H1 (cell line): ENCODE results near the gene PRRT1B.

Source experiments
- BACH1 ChIP-seq: IDR thresholded peaks from 2 replicates; pipeline ENCODE4 v1.6.1; 2012; ENCODE audit warnings: low read length, improper control_type of control experiment
- CBX5 ChIP-seq: fragments of 300-800, 300-1000 bp; sonication (generic); IDR thresholded peaks from 2 replicates; pipeline ENCODE4 v1.7.1; 2016; ENCODE audit warnings: antibody characterized with exemption, low read length, low read depth
- EZH2 ChIP-seq: fragments of 200-600 bp; sonication (generic); IDR thresholded peaks from 2 replicates; pipeline ENCODE4 v1.7.1; 2012; ENCODE audit warnings: low read depth, mild to moderate bottlenecking, moderate library complexity, low read length, inconsistent platforms; ENCODE audit not compliant: severe bottlenecking
- HDAC6 ChIP-seq: IDR thresholded peaks from one replicate; pipeline ENCODE4 v1.7.1; 2012; ENCODE audit warnings: low read depth, mild to moderate bottlenecking, inconsistent platforms, low read length, moderate library complexity
- POLR2A ChIP-seq, 2 experiments: IDR thresholded peaks; 1 replicate in 1 of 2; 2 replicates in 1 of 2; pipeline ENCODE4 v1.6.1; 2011; ENCODE audit warnings: low read depth in 2 of 2, low read length in 2 of 2, mild to moderate bottlenecking in 2 of 2; ENCODE audit errors: control extremely low read depth in 1 of 2
- POLR2AphosphoS5 ChIP-seq: IDR thresholded peaks from 2 replicates; pipeline ENCODE4 v1.6.1; 2011; ENCODE audit warnings: low read depth, low read length
- SIX5 ChIP-seq: IDR thresholded peaks from 2 replicates; pipeline ENCODE4 v1.6.1; 2011; ENCODE audit warnings: mild to moderate bottlenecking, low read depth, low read length
- TAF1 ChIP-seq: IDR thresholded peaks from 2 replicates; pipeline ENCODE4 v1.6.1; 2011; ENCODE audit warnings: mild to moderate bottlenecking, low read depth, low read length
- YY1 ChIP-seq: IDR thresholded peaks from 2 replicates; pipeline ENCODE4 v1.6.1; 2011; ENCODE audit warnings: low read depth, mild to moderate bottlenecking, low read length
- TF ChIP-seq, protein P1 (sequence below), 3 experiments: IDR thresholded peaks; 1 replicate in 2 of 3; 2 replicates in 1 of 3; pipeline versions ENCODE4 v1.5.1 to v1.6.1; 2011; ENCODE audit warnings: low read length in 3 of 3, mild to moderate bottlenecking in 3 of 3, inconsistent platforms in 2 of 3, low read depth in 1 of 3, moderate library complexity in 1 of 3; ENCODE audit not compliant: insufficient read depth in 1 of 3; ENCODE audit errors: control extremely low read depth in 1 of 3
- TF ChIP-seq, protein P2 (sequence below): IDR thresholded peaks from 2 replicates; pipeline ENCODE4 v1.6.1; 2011; ENCODE audit warnings: low read depth, mild to moderate bottlenecking, low read length; ENCODE audit not compliant: insufficient read depth

DNA sequence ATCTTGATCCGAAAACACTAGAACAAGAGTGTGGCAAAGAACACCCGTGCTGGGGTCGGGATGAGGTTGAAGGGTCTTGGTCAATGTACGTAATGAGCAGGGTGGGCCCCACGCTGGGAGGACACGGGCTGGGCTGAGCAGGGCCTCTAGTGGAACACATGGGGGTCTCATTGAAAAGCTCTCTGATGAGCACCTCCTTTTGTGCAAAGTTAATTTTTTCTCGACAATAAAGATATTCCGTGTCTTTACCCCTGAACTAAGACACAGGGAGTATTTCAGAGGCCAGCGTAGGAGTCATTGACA, 22.3 kb upstream of the PRRT1B start:
- TF ChIP-seq SIX5, result no peak
- no peak for TF ChIP-seq CBX5
- TF ChIP-seq, protein P1, sequence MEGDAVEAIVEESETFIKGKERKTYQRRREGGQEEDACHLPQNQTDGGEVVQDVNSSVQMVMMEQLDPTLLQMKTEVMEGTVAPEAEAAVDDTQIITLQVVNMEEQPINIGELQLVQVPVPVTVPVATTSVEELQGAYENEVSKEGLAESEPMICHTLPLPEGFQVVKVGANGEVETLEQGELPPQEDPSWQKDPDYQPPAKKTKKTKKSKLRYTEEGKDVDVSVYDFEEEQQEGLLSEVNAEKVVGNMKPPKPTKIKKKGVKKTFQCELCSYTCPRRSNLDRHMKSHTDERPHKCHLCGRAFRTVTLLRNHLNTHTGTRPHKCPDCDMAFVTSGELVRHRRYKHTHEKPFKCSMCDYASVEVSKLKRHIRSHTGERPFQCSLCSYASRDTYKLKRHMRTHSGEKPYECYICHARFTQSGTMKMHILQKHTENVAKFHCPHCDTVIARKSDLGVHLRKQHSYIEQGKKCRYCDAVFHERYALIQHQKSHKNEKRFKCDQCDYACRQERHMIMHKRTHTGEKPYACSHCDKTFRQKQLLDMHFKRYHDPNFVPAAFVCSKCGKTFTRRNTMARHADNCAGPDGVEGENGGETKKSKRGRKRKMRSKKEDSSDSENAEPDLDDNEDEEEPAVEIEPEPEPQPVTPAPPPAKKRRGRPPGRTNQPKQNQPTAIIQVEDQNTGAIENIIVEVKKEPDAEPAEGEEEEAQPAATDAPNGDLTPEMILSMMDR (IDR thresholded peaks at IDR 0.05; ENCODE audit: control extremely low read depth in 1 of 3, insufficient read depth in 1 of 3, low read depth in 1 of 3, low read length in 3 of 3), result no peak
- no peak for TF ChIP-seq EZH2
- TF ChIP-seq BACH1, result no peak
- TF ChIP-seq POLR2A (IDR thresholded peaks at IDR 0.05; ENCODE audit: control extremely low read depth in 1 of 2, low read depth in 2 of 2, low read length in 2 of 2), result no peak
- TF ChIP-seq POLR2AphosphoS5, result no peak
- TF ChIP-seq HDAC6, result no peak
- TF ChIP-seq, protein P2, sequence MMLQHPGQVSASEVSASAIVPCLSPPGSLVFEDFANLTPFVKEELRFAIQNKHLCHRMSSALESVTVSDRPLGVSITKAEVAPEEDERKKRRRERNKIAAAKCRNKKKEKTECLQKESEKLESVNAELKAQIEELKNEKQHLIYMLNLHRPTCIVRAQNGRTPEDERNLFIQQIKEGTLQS, result no peak
- no peak for TF ChIP-seq TAF1
- no peak for TF ChIP-seq YY1
